Fibroblast of villous mesenchyme (primary cell): ENCODE results near the gene PKP3. TPM values are rescaled to one million over a fixed set of nuclear protein-coding genes. Genes with fewer than 3 reads are reported as not detected.

Experiments used
- DNase-seq: peaks from one replicate; pipeline ENCODE4 v3.0.0-alpha.2; 2010; ENCODE audit warnings: low read depth
- H3K4me3 ChIP-seq: 2 replicates; pipeline ENCODE4 v1.5.1; 2011; ENCODE audit warnings: low read depth, mild to moderate bottlenecking, low read length
- total RNA-seq: library from RNA; depleted of rRNA; stranded (reverse); fragments of >200 nt; gene quantifications from 2 replicates; pipeline ENCODE4 v1.2.3, GENCODE V29; 2012
- TF ChIP-seq, protein P1 (sequence below): IDR thresholded peaks from 2 replicates; pipeline ENCODE4 v1.5.1; 2012; ENCODE audit warnings: low read depth, mild to moderate bottlenecking, low read length; ENCODE audit not compliant: insufficient read depth

The PKP3 gene
- total RNA-seq, 1 donor = 2.2 TPM

DNA sequence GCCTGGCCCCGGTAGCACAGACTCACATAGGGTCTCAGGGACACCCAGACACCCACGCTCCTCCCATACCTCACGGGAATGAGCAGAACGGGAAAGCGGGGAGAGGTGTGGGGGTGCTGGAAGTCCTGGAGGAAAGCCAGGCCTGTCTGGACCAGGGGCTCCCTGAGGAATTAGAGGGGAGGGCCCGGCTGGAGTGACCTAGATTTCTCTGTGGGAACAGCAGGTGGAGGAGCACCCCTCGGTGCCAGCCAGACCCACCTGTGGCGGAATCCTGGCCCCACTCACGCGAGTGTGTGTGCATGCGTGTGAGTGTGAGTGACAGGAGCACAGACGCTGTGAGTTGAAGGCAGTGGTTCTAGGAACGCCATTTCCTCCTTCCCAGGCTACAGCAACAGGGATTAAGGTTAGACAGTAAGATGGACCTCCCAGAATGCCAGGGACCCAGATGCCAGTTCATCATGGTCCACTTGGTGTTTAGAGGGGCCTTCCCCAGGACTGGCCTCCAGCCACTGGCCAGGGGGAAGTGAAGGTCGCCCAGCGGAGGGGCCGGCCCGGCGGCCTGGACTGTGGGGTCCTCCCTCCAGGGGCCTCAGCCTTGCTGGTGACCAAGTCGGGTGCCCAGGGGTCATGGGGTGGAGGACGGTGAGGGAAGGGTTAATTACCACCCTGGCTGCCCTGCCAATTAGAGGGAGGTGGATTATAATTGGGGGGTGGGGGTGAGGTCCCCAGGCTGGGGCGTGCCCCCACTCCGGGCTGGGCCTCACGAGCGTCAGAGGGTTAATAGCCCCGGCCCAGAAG lies 1.0 kb downstream of the PKP3 start:
- TF ChIP-seq, protein P1, sequence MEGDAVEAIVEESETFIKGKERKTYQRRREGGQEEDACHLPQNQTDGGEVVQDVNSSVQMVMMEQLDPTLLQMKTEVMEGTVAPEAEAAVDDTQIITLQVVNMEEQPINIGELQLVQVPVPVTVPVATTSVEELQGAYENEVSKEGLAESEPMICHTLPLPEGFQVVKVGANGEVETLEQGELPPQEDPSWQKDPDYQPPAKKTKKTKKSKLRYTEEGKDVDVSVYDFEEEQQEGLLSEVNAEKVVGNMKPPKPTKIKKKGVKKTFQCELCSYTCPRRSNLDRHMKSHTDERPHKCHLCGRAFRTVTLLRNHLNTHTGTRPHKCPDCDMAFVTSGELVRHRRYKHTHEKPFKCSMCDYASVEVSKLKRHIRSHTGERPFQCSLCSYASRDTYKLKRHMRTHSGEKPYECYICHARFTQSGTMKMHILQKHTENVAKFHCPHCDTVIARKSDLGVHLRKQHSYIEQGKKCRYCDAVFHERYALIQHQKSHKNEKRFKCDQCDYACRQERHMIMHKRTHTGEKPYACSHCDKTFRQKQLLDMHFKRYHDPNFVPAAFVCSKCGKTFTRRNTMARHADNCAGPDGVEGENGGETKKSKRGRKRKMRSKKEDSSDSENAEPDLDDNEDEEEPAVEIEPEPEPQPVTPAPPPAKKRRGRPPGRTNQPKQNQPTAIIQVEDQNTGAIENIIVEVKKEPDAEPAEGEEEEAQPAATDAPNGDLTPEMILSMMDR = no peak
- DNase-seq = no peak
- H3K4me3 ChIP-seq = no peak overlapping the region

DNA sequence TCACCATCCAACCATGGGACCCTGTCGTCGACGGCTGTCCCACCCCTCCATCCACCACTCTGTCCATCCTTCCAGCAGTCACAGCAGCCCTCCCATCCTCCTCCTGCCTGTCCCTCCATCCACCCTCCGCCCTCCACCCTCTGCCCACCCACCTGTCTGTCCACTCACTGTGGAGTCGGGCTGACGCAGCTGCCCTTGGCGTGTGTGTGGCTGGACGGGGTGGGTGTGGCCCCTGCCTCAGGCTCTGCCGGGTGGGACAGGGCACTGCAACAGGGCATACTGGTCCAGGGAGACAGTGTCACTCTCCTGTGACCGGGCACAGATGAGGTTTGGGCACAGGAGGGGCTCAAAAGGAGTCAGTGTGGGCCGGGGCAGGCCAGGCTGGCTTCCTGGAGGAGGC lies 1.9 kb downstream of the PKP3 start:
- H3K4me3 ChIP-seq = no peak overlapping the region
- DNase-seq = no peak
- TF ChIP-seq, protein P1 = no peak

DNA sequence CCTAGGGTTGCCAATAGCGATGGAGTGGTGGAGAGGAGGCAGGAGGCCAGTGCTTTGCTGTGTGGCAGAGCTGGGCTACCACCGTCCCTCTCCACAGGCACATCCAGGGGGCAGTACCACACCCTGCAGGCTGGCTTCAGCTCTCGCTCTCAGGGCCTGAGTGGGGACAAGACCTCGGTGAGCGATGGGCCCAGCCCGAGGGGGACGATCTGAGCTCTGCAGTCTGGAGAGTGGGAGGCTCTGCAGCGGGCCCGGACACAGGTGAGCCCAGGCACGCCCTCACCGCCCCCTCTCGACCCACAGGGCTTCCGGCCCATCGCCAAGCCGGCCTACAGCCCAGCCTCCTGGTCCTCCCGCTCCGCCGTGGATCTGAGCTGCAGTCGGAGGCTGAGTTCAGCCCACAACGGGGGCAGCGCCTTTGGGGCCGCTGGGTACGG lies 2.5 kb downstream of the PKP3 start:
- H3K4me3 ChIP-seq = peak overlapping the region; percentile 51
- TF ChIP-seq, protein P1 = peak; percentile 44
- peak; percentile 20 for DNase-seq

DNA sequence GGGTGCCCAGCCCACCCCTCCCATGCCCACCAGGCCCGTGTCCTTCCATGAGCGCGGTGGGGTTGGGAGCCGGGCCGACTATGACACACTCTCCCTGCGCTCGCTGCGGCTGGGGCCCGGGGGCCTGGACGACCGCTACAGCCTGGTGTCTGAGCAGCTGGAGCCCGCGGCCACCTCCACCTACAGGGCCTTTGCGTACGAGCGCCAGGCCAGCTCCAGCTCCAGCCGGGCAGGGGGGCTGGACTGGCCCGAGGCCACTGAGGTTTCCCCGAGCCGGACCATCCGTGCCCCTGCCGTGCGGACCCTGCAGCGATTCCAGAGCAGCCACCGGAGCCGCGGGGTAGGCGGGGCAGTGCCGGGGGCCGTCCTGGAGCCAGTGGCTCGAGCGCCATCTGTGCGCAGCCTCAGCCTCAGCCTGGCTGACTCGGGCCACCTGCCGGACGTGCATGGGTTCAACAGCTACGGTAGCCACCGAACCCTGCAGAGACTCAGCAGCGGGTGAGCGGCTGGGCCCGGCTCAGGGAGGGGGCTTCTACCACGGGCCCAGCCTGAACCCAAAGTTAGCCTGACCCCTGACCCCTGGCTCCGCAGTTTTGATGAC lies 3.0 kb downstream of the PKP3 start:
- TF ChIP-seq, protein P1 = peak; percentile 62
- DNase-seq = peak; percentile 67

DNA sequence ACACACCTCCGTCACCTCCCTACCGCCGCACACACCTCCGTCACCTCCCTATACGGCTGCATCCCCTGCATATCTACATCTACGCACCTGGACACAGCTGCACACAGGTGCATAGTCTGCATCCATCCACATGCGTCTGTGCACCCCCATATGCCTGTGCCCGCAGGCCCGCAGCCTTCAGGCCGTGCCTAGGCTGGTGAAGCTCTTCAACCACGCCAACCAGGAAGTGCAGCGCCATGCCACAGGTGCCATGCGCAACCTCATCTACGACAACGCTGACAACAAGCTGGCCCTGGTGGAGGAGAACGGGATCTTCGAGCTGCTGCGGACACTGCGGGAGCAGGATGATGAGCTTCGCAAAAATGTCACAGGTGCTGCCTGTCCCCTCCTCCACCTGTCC lies 4.8 kb downstream of the PKP3 start:
- no peak for DNase-seq
- TF ChIP-seq, protein P1 = no peak
- no peak overlapping the region for H3K4me3 ChIP-seq

More for the DNA sequence above, 3.0 kb downstream of the PKP3 start:
- peak overlapping the region; percentile 51 for H3K4me3 ChIP-seq

DNA sequence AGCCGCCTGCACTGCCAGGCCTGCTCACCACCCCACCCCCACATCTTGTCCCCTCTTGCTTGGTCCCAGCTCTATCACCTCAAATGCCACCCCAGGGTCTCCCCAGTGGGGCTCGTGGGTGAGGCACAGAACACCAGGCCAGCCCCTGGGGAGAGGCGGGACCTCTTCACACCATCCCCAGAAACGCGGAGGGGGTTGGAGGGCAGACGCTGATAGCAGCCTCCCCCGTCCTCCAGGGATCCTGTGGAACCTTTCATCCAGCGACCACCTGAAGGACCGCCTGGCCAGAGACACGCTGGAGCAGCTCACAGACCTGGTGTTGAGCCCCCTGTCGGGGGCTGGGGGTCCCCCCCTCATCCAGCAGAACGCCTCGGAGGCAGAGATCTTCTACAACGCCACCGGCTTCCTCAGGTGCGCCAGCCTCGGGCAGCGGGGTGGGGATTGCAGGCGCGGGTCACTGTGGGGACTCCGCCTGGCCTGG lies 5.8 kb downstream of the PKP3 start:
- H3K4me3 ChIP-seq = no peak overlapping the region
- TF ChIP-seq, protein P1 = no peak
- DNase-seq = no peak
